Forelimb muscle (tissue), 1 donor: ENCODE data around the gene TNFAIP8L1. TPM values are rescaled to one million over a fixed set of nuclear protein-coding genes. Genes with fewer than 3 reads are reported as not detected.
"Not testable (repeated sequence)": the region's sequence is repeated elsewhere in the genome, so short reads cannot be mapped to it uniquely, and the experiment has no call there.

Experiments used
- DNase-seq: peaks from one replicate; pipeline ENCODE4 v3.0.0-alpha.2; 2013; ENCODE audit warnings: low read depth
- polyA plus RNA-seq: library from polyadenylated mRNA; unstranded; fragments of 120-200 nt; gene quantifications from one replicate; pipeline ENCODE4 v1.2.1, GENCODE V29; 2013; ENCODE audit not compliant: insufficient read length

The TNFAIP8L1 gene
- polyA plus RNA-seq, 1 donor = 9.5 TPM

GRCh38 chr19:4678881-4679790, 39.8 kb downstream of the TNFAIP8L1 start:
- no peak for DNase-seq

- DNase-seq = not testable (repeated sequence)
Observed at GRCh38 chr19:4680021-4680420, 40.7 kb downstream of the TNFAIP8L1 start.

GRCh38 chr19:4682417-4683200, 43.3 kb downstream of the TNFAIP8L1 start:
- no peak for DNase-seq

- DNase-seq = no peak
Observed at GRCh38 chr19:4684312-4685095, 45.2 kb downstream of the TNFAIP8L1 start.

- no peak for DNase-seq
Observed at GRCh38 chr19:4686700-4687099, 47.4 kb downstream of the TNFAIP8L1 start.

- no peak for DNase-seq
Observed at GRCh38 chr19:4687396-4687795, 48.1 kb downstream of the TNFAIP8L1 start.

- no peak for DNase-seq
Observed at GRCh38 chr19:4688587-4688986, 49.3 kb downstream of the TNFAIP8L1 start.

- no peak for DNase-seq
Observed at GRCh38 chr19:4689403-4689802, 50.1 kb downstream of the TNFAIP8L1 start.

- DNase-seq = no peak
Observed at GRCh38 chr19:4690361-4690760, 51.0 kb downstream of the TNFAIP8L1 start.

- no peak for DNase-seq
Observed at GRCh38 chr19:4691373-4691772, 52.1 kb downstream of the TNFAIP8L1 start.

GRCh38 chr19:4692251-4693077, 53.1 kb downstream of the TNFAIP8L1 start:
- DNase-seq = no peak

- no peak for DNase-seq
Observed at GRCh38 chr19:4693078-4693350, 53.7 kb downstream of the TNFAIP8L1 start.

- no peak for DNase-seq
Observed at GRCh38 chr19:4693471-4694121, 54.3 kb downstream of the TNFAIP8L1 start.

- no peak for DNase-seq
Observed at GRCh38 chr19:4694211-4694987, 55.1 kb downstream of the TNFAIP8L1 start.

GRCh38 chr19:4695224-4695731, 56.0 kb downstream of the TNFAIP8L1 start:
- no peak for DNase-seq

- no peak for DNase-seq
Observed at GRCh38 chr19:4697304-4697703, 58.0 kb downstream of the TNFAIP8L1 start.

- DNase-seq = no peak
Observed at GRCh38 chr19:4699826-4700692, 60.7 kb downstream of the TNFAIP8L1 start.

GRCh38 chr19:4700693-4700970, 61.3 kb downstream of the TNFAIP8L1 start:
- no peak for DNase-seq

- DNase-seq = no peak
Observed at GRCh38 chr19:4701557-4701956, 62.2 kb downstream of the TNFAIP8L1 start.
